ENCODE measurements around the gene HMGCS2.

The HMGCS2 gene

DNA sequence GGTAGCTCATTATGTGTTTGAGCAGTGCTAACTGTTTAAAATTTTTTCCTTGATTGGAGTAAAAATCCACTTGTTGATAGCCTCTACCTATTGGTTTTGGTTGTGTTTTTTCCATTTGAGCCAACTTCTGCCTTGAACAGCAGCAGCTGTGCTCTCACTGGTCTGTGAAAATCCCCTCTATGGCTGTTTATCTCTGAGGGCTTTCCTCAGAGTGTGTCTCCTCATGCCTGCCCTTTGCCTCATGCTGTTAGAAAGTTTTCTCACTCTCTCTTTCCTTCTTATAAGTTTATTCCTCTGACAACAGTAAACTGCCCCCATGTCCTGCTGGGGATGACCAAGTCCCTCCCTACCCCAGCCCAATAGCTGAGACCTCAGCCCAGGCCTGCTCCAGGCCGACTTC, 28.5 kb upstream of the HMGCS2 start:
- Histone ChIP-seq H3K9ac (ENCODE audit: low read length) (no peak overlapping the region), H2AFZ (ENCODE audit: low read depth, low read length, severe bottlenecking) (no peak overlapping the region), H3K4me2 (ENCODE audit: low read depth, low read length, poor library complexity, severe bottlenecking) (no peak overlapping the region), H4K20me1 (ENCODE audit: low read depth, low read length) (no peaks in the 10 kb centered on the region), H3K36me3 (ENCODE audit: low read length) (no peaks in the 10 kb centered on the region), H3K9me3 (ENCODE audit: insufficient read depth, low read length) (no peaks in the 10 kb centered on the region), H3F3A (ENCODE audit: insufficient read depth) (no peaks in the 10 kb centered on the region), H3K9me2 (replicated peaks; ENCODE audit: insufficient read depth, low read length) (no peaks in the 10 kb centered on the region), H3K79me2 (ENCODE audit: insufficient read depth, low read length) (no peaks in the 10 kb centered on the region), H3K27me3 (ENCODE audit: low read length) (no peaks in the 10 kb centered on the region), H3K27ac (ENCODE audit: low read depth, low read length) (no peak overlapping the region), H3K4me3 (ENCODE audit: insufficient read depth, low read length, poor library complexity, severe bottlenecking) (no peak overlapping the region)
- TF ChIP-seq EZH2phosphoT487 (conservative IDR thresholded peaks at IDR 0.05; ENCODE audit: low read length) (no peak), CTCF (IDR thresholded peaks at IDR 0.05; ENCODE audit: insufficient read depth, low read length, poor library complexity, severe bottlenecking) (no peak)

GRCh38 chr1:119795261-119796200, 26.8 kb upstream of the HMGCS2 start:
- TF ChIP-seq EZH2phosphoT487 (conservative IDR thresholded peaks at IDR 0.05; ENCODE audit: low read length) = no peak
- TF ChIP-seq CTCF (IDR thresholded peaks at IDR 0.05; ENCODE audit: insufficient read depth, low read length, poor library complexity, severe bottlenecking) = no peak
- H3K9me3 ChIP-seq (ENCODE audit: insufficient read depth, low read length) = no peaks in the 10 kb centered on the region
- H3K4me2 ChIP-seq (ENCODE audit: low read depth, low read length, poor library complexity, severe bottlenecking) = no peak overlapping the region
- H2AFZ ChIP-seq (ENCODE audit: low read depth, low read length, severe bottlenecking) = no peak overlapping the region
- H3K9me2 ChIP-seq (replicated peaks; ENCODE audit: insufficient read depth, low read length) = no peaks in the 10 kb centered on the region
- H3K4me3 ChIP-seq (ENCODE audit: insufficient read depth, low read length, poor library complexity, severe bottlenecking) = no peak overlapping the region
- no peak overlapping the region for H3K9ac ChIP-seq (ENCODE audit: low read length)
- no peaks in the 10 kb centered on the region for H3F3A ChIP-seq (ENCODE audit: insufficient read depth)
- H3K36me3 ChIP-seq (ENCODE audit: low read length) = no peaks in the 10 kb centered on the region
- no peaks in the 10 kb centered on the region for H3K27me3 ChIP-seq (ENCODE audit: low read length)
- no peaks in the 10 kb centered on the region for H3K79me2 ChIP-seq (ENCODE audit: insufficient read depth, low read length)
- no peak overlapping the region for H3K27ac ChIP-seq (ENCODE audit: low read depth, low read length)
- H4K20me1 ChIP-seq (ENCODE audit: low read depth, low read length) = no peaks in the 10 kb centered on the region

DNA sequence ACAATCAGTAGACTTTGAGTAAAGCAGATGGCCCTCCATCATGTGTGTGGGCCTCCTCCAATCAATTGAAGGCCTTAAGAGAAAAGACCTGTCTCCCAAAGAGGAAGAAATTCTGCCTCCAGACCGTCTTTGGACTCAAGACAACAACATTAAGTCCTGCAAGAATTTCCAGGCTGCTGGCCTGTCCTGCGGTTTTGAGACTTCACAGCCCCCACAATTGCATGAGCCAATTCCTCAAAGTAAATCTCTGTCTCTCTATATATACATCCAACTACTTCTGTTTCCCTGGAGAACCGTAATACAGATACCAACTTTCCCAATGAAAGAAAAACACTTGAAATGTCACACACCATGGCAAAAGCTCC, 26.2 kb upstream of the HMGCS2 start:
- Histone ChIP-seq H3K27ac (ENCODE audit: low read depth, low read length) (no peak overlapping the region), H3K9me2 (replicated peaks; ENCODE audit: insufficient read depth, low read length) (no peaks in the 10 kb centered on the region), H3K9ac (ENCODE audit: low read length) (no peak overlapping the region), H2AFZ (ENCODE audit: low read depth, low read length, severe bottlenecking) (no peak overlapping the region), H3K4me3 (ENCODE audit: insufficient read depth, low read length, poor library complexity, severe bottlenecking) (no peak overlapping the region), H3K27me3 (ENCODE audit: low read length) (no peaks in the 10 kb centered on the region), H4K20me1 (ENCODE audit: low read depth, low read length) (no peaks in the 10 kb centered on the region), H3K4me2 (ENCODE audit: low read depth, low read length, poor library complexity, severe bottlenecking) (no peak overlapping the region), H3K9me3 (ENCODE audit: insufficient read depth, low read length) (no peaks in the 10 kb centered on the region), H3F3A (ENCODE audit: insufficient read depth) (no peaks in the 10 kb centered on the region), H3K36me3 (ENCODE audit: low read length) (no peaks in the 10 kb centered on the region), H3K79me2 (ENCODE audit: insufficient read depth, low read length) (no peaks in the 10 kb centered on the region)
- TF ChIP-seq EZH2phosphoT487 (conservative IDR thresholded peaks at IDR 0.05; ENCODE audit: low read length) (no peak), CTCF (IDR thresholded peaks at IDR 0.05; ENCODE audit: insufficient read depth, low read length, poor library complexity, severe bottlenecking) (no peak)
